B cell (primary cell): ENCODE data around the gene VIL1. TPM values are rescaled to one million over a fixed set of nuclear protein-coding genes. Genes with fewer than 3 reads are reported as not detected.

Source experiments
- ATAC-seq: fragments of 200-7000 bp; cut with Tn5 transposase; one replicate; pipeline ENCODE4 v1.10.0; 2021; ENCODE audit warnings: low read depth, mild to moderate bottlenecking, moderate number of reproducible peaks, moderate library complexity
- CTCF ChIA-PET: fragments of 350-600 bp; sonication (Branson Sonifier 250); formaldehyde crosslinking; loops from one replicate; lab custom pipeline; 2021; ENCODE audit warnings: antibody characterized with exemption, inconsistent platforms; lab: Charles Lee
- POLR2A ChIA-PET: fragments of 350-600 bp; sonication (Branson Sonifier 250); formaldehyde crosslinking; loops from one replicate; lab custom pipeline; 2021; ENCODE audit warnings: antibody characterized with exemption; lab: Charles Lee
- DNase-seq: peaks from one replicate; pipeline ENCODE4 v3.0.0; 2013
- H2AFZ ChIP-seq: 2 replicates; pipeline ENCODE4 v1.6.1; 2012; ENCODE audit warnings: mild to moderate bottlenecking, low read depth, low read length; ENCODE audit not compliant: insufficient read depth, poor library complexity, severe bottlenecking
- H3K27ac ChIP-seq, 2 donors: 1 replicate in 1 of 2; 2 replicates in 1 of 2; pipeline ENCODE4 v1.5.1; 2012 to 2013; ENCODE audit warnings: low read length in 2 of 2, mild to moderate bottlenecking in 2 of 2, moderate library complexity in 1 of 2
- H3K27me3 ChIP-seq, 4 experiments: fragments of 200-600 bp in 1 of 4; sonication (generic) in 1 of 4; replicated peaks in 1 of 4; 1 replicate in 2 of 4; 2 replicates in 2 of 4; pipeline versions ENCODE4 v1.6.1 to v1.7.0; 2013 to 2016; ENCODE audit warnings: low read length in 3 of 4, mild to moderate bottlenecking in 2 of 4, mixed read lengths in 1 of 4, moderate library complexity in 1 of 4; ENCODE audit not compliant: insufficient read depth in 4 of 4, control insufficient read depth in 3 of 4; ENCODE audit errors: control extremely low read depth in 1 of 4
- H3K36me3 ChIP-seq, 2 experiments: replicated peaks in 1 of 2; 1 replicate in 1 of 2; 2 replicates in 1 of 2; pipeline versions ENCODE4 v1.6.1 to v1.7.1; 2013; ENCODE audit warnings: low read length in 1 of 2; ENCODE audit not compliant: insufficient read depth in 2 of 2, control insufficient read depth in 1 of 2; ENCODE audit errors: control extremely low read depth in 1 of 2, extremely low read depth in 1 of 2
- H3K4me1 ChIP-seq, 2 donors: fragments of 200-600 bp in 1 of 2; sonication (generic) in 1 of 2; 1 replicate in 1 of 2; 2 replicates in 1 of 2; pipeline versions ENCODE4 v1.5.1 to v1.6.1; 2013 to 2017; ENCODE audit warnings: low read length in 2 of 2; ENCODE audit not compliant: control insufficient read depth in 2 of 2, insufficient read depth in 2 of 2
- H3K4me2 ChIP-seq: replicated peaks from 2 replicates; pipeline ENCODE3; 2012; ENCODE audit warnings: mild to moderate bottlenecking, low read depth, low read length; ENCODE audit not compliant: poor library complexity, severe bottlenecking
- H3K4me3 ChIP-seq, 5 experiments: fragments of 200-600 bp in 1 of 5; sonication (generic) in 1 of 5; 1 replicate in 3 of 5; 2 replicates in 2 of 5; pipeline versions ENCODE4 v1.5.1 to v1.7.0; 2011 to 2016; ENCODE audit warnings: low read length in 4 of 5, mild to moderate bottlenecking in 4 of 5, low read depth in 2 of 5, control low read depth in 1 of 5, moderate library complexity in 1 of 5; ENCODE audit not compliant: insufficient read depth in 1 of 5; ENCODE audit errors: control extremely low read depth in 1 of 5, extremely low read depth in 1 of 5
- H3K79me2 ChIP-seq: fragments of 200-600 bp; sonication (generic); one replicate; pipeline ENCODE4 v1.6.0; 2016; ENCODE audit warnings: low read length; ENCODE audit not compliant: control insufficient read depth, insufficient read depth
- H3K9ac ChIP-seq: fragments of 200-600 bp; sonication (generic); 2 replicates; pipeline ENCODE4 v1.6.1; 2017; ENCODE audit warnings: mild to moderate bottlenecking, low read length, moderate library complexity
- H3K9me3 ChIP-seq, 3 donors: one replicate each; pipeline versions ENCODE4 v1.6.1 to v1.7.1; 2013; ENCODE audit warnings: low read length in 2 of 3; ENCODE audit not compliant: control insufficient read depth in 2 of 3, insufficient read depth in 1 of 3; ENCODE audit errors: control extremely low read depth in 1 of 3
- H4K20me1 ChIP-seq: 2 replicates; pipeline ENCODE4 v1.6.0; 2012; ENCODE audit warnings: mild to moderate bottlenecking, low read length; ENCODE audit not compliant: insufficient read depth, control insufficient read depth, poor library complexity, severe bottlenecking
- H3K27ac Mint-ChIP-seq: one replicate; pipeline ENCODE4 v1.8.0; 2021; ENCODE audit warnings: mixed read lengths
- H3K27me3 Mint-ChIP-seq: one replicate; pipeline ENCODE4 v1.8.0; 2021; ENCODE audit warnings: mixed read lengths
- H3K4me1 Mint-ChIP-seq: one replicate; pipeline ENCODE4 v1.8.0; 2021; ENCODE audit warnings: mixed read lengths
- H3K4me3 Mint-ChIP-seq: one replicate; pipeline ENCODE4 v1.8.0; 2021; ENCODE audit warnings: mixed read lengths
- H3K9me3 Mint-ChIP-seq: one replicate; pipeline ENCODE4 v1.8.0; 2022; ENCODE audit warnings: mixed read lengths; ENCODE audit not compliant: insufficient read depth
- CTCF ChIP-seq: fragments of 200-600 bp; IDR thresholded peaks from one replicate; pipeline ENCODE4 v1.8.0; 2022; ENCODE audit warnings: antibody characterized with exemption, mild to moderate bottlenecking
- EZH2 ChIP-seq: IDR thresholded peaks from 2 replicates; pipeline ENCODE4 v1.6.1; 2012; ENCODE audit warnings: borderline replicate concordance, low read depth, mild to moderate bottlenecking, moderate library complexity, low read length; ENCODE audit not compliant: insufficient read depth, poor library complexity, severe bottlenecking
- whole genome bisulfite sequencing: methylation state at CpG from one replicate; pipeline ENCODE4 v1.1.5; 2013; ENCODE audit warnings: missing lambda C conversion rate; ENCODE audit not compliant: insufficient coverage; 5-methylcytosine and 5-hydroxymethylcytosine counted together
- intact Hi-C: fragments of 100-400 bp; cut with micrococcal nuclease; formaldehyde crosslinking; loops from one replicate; pipeline ENCODE4 v1.10.0; 2022
- polyA plus RNA-seq: library from polyadenylated mRNA; depleted of rRNA; stranded (reverse); fragments of >200 nt; gene quantifications from 2 replicates; pipeline ENCODE4 v1.2.3, GENCODE V29; 2012
- total RNA-seq, 2 donors: library from RNA; stranded (reverse); fragments of 120-200 nt in 1 of 2; gene quantifications; 1 replicate in 1 of 2; 2 replicates in 1 of 2; pipeline versions ENCODE4 v1.2.3 to v1.2.4, GENCODE V29; 2013 to 2022

The VIL1 gene
- total and polyA plus RNA-seq, 2 donors (not counting 1 experiment from before 2014, with no cell fraction given): not detected

- H3K9me3 Mint-ChIP-seq: no peaks in the 10 kb centered on the region
- H3K27ac ChIP-seq: peak overlapping the region in 1 of 2 donors; percentile 54
- WGBS: 89% methylated on average over 7 of the region's 9 CpGs
- H2AFZ ChIP-seq: no peak overlapping the region
- no peak overlapping the region for H3K9ac ChIP-seq
- peaks cover 20% of the 10 kb centered on the region for H3K79me2 ChIP-seq
- peaks cover 2 to 33% of the 10 kb centered on the region in 2 experiments for H3K36me3 ChIP-seq
- DNase-seq: no peak
- H3K4me3 Mint-ChIP-seq: peak overlapping the region; percentile 90
- TF ChIP-seq CTCF: no peak
- TF ChIP-seq EZH2: no peak
- intact Hi-C loops: no loop called here
- H3K27ac Mint-ChIP-seq: peak overlapping the region; percentile 78
- H3K4me1 Mint-ChIP-seq: peaks cover 67% of the 10 kb centered on the region
- H3K9me3 ChIP-seq: peaks cover 0 to 13% (median 0%) of the 10 kb centered on the region in 3 donors
- H3K4me2 ChIP-seq: peak overlapping the region; percentile 90
- H3K4me3 ChIP-seq: peak overlapping the region in 1 of 5 experiments; percentile 55
- no peaks in the 10 kb centered on the region for H3K27me3 Mint-ChIP-seq
- H3K27me3 ChIP-seq: no peaks in the 10 kb centered on the region
- peaks cover 50 to 68% of the 10 kb centered on the region in 2 donors for H3K4me1 ChIP-seq
- H4K20me1 ChIP-seq: peaks cover 39% of the 10 kb centered on the region
- ChIA-PET CTCF (interaction anchor here (0.8 to 1.4 kb wide), 3 partner anchors 145 to 987 kb away, joined by 3 read pairs; no protein-coding TSS in a partner anchor), POLR2A (no interaction called here)
- ATAC-seq: no peak
These were observed 17.0 kb upstream of the VIL1 start for GRCh38 chr2:218401890-218402289.

GRCh38 chr2:218402491-218402901, 16.4 kb upstream of the VIL1 start:
- Histone ChIP-seq H3K4me1 (peaks cover 48 to 68% of the 10 kb centered on the region in 2 donors), H3K9ac (no peak overlapping the region), H3K9me3 (peaks cover 0 to 7% (median 0%) of the 10 kb centered on the region in 3 donors), H3K4me3 (no peak overlapping the region), H3K27me3 (no peaks in the 10 kb centered on the region), H3K36me3 (peaks cover 2 to 33% of the 10 kb centered on the region in 2 experiments), H3K79me2 (peaks cover 20% of the 10 kb centered on the region), H3K4me2 (peak overlapping the region; percentile 90), H3K27ac (no peak overlapping the region), H4K20me1 (peaks cover 39% of the 10 kb centered on the region), H2AFZ (no peak overlapping the region)
- POLR2A ChIA-PET: no interaction called here
- no peak for TF ChIP-seq CTCF
- TF ChIP-seq EZH2: no peak
- no peaks in the 10 kb centered on the region for H3K9me3 Mint-ChIP-seq
- peaks cover 66% of the 10 kb centered on the region for H3K4me1 Mint-ChIP-seq
- no peak for ATAC-seq
- peak overlapping the region; percentile 90 for H3K4me3 Mint-ChIP-seq
- intact Hi-C loops: no loop called here
- H3K27ac Mint-ChIP-seq: peak overlapping the region; percentile 59
- CTCF ChIA-PET: interaction anchor here (1.4 kb wide), 1 partner anchor 145 kb away, joined by 3 read pairs; no protein-coding TSS in a partner anchor
- no peak for DNase-seq
- no peaks in the 10 kb centered on the region for H3K27me3 Mint-ChIP-seq
- 92% methylated on average over 7 of the region's 8 CpGs for WGBS
